Cardiac muscle cell (in vitro differentiated cells and primary cell): ENCODE results near the gene DYSF. TPM values are rescaled to one million over a fixed set of nuclear protein-coding genes. Genes with fewer than 3 reads are reported as not detected.

Experiments used
- DNase-seq, 2 donors: peaks; one replicate each; pipeline versions ENCODE4 v3.0.0 to v3.0.0-alpha.2; 2010 to 2017; ENCODE audit warnings: low read depth in 1 of 2, low spot score in 1 of 2
- H3K27ac ChIP-seq: fragments of 200-600 bp; sonication (generic); 2 replicates; pipeline ENCODE4 v1.5.1; 2016
- H3K27me3 ChIP-seq: fragments of 200-600 bp; sonication (generic); 2 replicates; pipeline ENCODE4 v1.6.0; 2016; ENCODE audit warnings: control low read depth
- H3K36me3 ChIP-seq: fragments of 200-600 bp; sonication (generic); 2 replicates; pipeline ENCODE4 v1.5.1; 2016; ENCODE audit warnings: control low read depth
- H3K4me1 ChIP-seq: fragments of 200-600 bp; sonication (generic); 2 replicates; pipeline ENCODE4 v1.8.1; 2017; ENCODE audit warnings: low read depth, mild to moderate bottlenecking, mixed run types
- H3K4me3 ChIP-seq: fragments of 200-600 bp; sonication (generic); 2 replicates; pipeline ENCODE4 v1.5.1; 2016; ENCODE audit warnings: mild to moderate bottlenecking
- H3K9me3 ChIP-seq: fragments of 200-600 bp; sonication (generic); 2 replicates; pipeline ENCODE4 v1.5.1; 2017; ENCODE audit warnings: low read depth, mild to moderate bottlenecking, control low read depth
- polyA plus RNA-seq: library from polyadenylated mRNA; unstranded; fragments of >200 nt; fragmentation: Nextera tagmentation; extraction: Ambion mirVana; gene quantifications from 2 replicates; pipeline ENCODE4 v1.2.1, GENCODE V29; 2016
- total RNA-seq: library from RNA; depleted of rRNA; stranded (reverse); fragments of >200 nt; gene quantifications from 2 replicates; pipeline ENCODE4 v1.2.3, GENCODE V29; 2016
- TF ChIP-seq, protein P1 (sequence below): IDR thresholded peaks from 2 replicates; pipeline ENCODE4 v1.5.1; 2012; ENCODE audit warnings: low read depth, mild to moderate bottlenecking, low read length

DYSF gene
- total and polyA plus RNA-seq, 2 experiments from 2014 or later: 34.6 to 57.4 TPM

DNA sequence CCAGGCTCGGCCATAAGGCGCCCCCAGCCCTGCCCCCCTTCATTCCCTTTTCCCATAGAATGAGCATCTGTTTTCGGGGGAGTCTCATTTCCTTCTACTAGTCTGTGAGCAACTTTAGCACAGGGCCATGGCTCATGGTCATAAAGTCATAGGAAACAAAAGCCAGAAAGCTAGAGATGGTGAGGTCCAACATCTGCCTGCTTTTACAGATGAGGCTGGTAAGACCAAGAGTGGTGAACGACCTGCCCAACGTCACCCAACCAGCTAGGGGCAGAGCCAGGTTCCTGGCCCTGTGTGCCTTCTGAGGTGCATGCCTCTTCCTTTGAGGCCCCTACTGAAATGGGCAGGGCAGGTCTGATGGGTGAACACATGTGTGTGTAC, 212.7 kb downstream of the DYSF start:
- Histone ChIP-seq H3K4me1 (no peaks in the 10 kb centered on the region), H3K36me3 (peaks cover 2% of the 10 kb centered on the region), H3K27ac (no peak overlapping the region), H3K4me3 (no peak overlapping the region), H3K9me3 (no peaks in the 10 kb centered on the region), H3K27me3 (no peaks in the 10 kb centered on the region)
- TF ChIP-seq, protein P1, sequence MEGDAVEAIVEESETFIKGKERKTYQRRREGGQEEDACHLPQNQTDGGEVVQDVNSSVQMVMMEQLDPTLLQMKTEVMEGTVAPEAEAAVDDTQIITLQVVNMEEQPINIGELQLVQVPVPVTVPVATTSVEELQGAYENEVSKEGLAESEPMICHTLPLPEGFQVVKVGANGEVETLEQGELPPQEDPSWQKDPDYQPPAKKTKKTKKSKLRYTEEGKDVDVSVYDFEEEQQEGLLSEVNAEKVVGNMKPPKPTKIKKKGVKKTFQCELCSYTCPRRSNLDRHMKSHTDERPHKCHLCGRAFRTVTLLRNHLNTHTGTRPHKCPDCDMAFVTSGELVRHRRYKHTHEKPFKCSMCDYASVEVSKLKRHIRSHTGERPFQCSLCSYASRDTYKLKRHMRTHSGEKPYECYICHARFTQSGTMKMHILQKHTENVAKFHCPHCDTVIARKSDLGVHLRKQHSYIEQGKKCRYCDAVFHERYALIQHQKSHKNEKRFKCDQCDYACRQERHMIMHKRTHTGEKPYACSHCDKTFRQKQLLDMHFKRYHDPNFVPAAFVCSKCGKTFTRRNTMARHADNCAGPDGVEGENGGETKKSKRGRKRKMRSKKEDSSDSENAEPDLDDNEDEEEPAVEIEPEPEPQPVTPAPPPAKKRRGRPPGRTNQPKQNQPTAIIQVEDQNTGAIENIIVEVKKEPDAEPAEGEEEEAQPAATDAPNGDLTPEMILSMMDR: no peak
- no peak for DNase-seq

GRCh38 chr2:71667256-71668182, 214.2 kb downstream of the DYSF start:
- H3K4me1 ChIP-seq: no peaks in the 10 kb centered on the region
- H3K27me3 ChIP-seq: no peaks in the 10 kb centered on the region
- no peak overlapping the region for H3K4me3 ChIP-seq
- no peaks in the 10 kb centered on the region for H3K9me3 ChIP-seq
- TF ChIP-seq, protein P1: no peak
- H3K36me3 ChIP-seq: peaks cover 2% of the 10 kb centered on the region
- H3K27ac ChIP-seq: no peak overlapping the region
- no peak for DNase-seq

DNA sequence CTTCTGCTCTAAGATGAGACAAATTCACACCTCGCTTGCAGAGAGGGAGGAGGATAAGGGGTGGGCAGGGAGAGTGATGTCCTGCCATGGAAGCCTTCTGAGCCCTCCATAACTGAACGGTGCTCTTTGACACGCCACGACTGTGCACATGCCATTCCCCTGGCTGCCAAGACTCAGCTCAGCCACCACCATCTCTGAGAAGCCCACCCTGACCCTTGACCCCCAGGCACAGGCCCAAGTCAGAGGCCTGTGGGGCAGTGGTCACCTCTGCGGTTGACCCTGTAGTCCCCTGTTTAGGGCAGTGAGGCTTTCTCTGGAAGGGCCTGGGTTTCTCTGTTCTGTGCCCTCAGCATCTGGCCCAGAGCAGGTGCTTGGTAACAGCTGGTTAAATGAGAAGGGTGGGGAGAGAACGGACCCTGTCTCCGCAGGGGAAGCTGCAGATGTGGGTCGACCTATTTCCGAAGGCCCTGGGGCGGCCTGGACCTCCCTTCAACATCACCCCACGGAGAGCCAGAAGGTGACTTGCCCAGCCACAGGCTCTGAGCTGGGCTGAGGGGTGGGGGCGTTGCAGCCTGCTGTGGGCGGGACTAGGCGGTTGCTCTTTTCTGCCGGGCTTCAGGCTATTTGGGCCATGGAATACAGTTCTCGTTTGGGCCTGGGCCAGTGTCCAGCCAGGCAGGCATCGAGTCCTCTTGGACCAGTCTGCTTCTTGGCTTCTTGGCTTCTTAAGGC, 215.1 kb downstream of the DYSF start:
- Histone ChIP-seq H3K9me3 (no peaks in the 10 kb centered on the region), H3K27ac (no peak overlapping the region), H3K36me3 (peaks cover 2% of the 10 kb centered on the region), H3K4me1 (no peaks in the 10 kb centered on the region), H3K27me3 (no peaks in the 10 kb centered on the region), H3K4me3 (no peak overlapping the region)
- DNase-seq: no peak
- TF ChIP-seq, protein P1: no peak

GRCh38 chr2:71669058-71669456, 215.7 kb downstream of the DYSF start:
- Histone ChIP-seq H3K27ac (no peak overlapping the region), H3K9me3 (no peaks in the 10 kb centered on the region), H3K36me3 (peaks cover 2% of the 10 kb centered on the region), H3K27me3 (no peaks in the 10 kb centered on the region), H3K4me3 (no peak overlapping the region), H3K4me1 (no peaks in the 10 kb centered on the region)
- no peak for DNase-seq
- TF ChIP-seq, protein P1: no peak

DNA sequence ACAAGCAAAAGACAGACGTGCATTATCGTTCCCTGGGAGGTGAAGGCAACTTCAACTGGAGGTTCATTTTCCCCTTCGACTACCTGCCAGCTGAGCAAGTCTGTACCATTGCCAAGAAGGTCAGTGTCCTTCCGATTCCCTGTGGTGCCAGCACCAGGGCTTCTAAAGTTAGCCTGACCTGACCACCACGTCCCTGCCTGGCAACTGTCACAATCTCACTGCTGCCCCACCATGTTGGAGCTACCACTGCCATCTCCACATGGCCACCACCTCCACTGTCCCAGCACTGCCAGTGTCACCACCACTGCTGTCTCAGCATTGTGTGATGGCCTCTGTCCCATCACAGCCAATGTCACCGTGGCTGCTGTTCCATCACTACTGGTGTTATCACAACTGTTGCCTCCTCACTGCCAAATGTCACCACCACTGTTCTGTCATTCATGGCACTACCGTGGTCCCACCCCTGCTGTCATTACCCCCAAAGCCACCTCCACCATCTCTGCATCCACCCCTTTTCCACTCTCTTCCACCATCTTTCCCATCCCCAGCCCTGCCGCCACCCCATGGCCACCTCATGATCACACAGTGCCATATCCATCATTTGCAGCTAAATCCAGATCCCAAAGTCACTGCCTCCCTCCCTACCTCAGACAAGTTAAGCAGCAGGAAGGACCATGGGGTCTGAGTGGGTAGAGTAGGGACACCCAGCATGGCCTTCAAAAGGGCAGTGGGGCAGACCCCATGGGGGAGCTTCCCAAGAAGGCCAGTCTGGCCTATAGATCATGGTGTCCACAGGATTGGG, 216.5 kb downstream of the DYSF start:
- peaks cover 2% of the 10 kb centered on the region for H3K36me3 ChIP-seq
- no peaks in the 10 kb centered on the region for H3K27me3 ChIP-seq
- no peaks in the 10 kb centered on the region for H3K9me3 ChIP-seq
- TF ChIP-seq, protein P1: no peak
- no peak for DNase-seq
- H3K27ac ChIP-seq: no peak overlapping the region
- H3K4me1 ChIP-seq: no peaks in the 10 kb centered on the region
- no peak overlapping the region for H3K4me3 ChIP-seq
